Liver (tissue), 9 donors: ENCODE results near the gene UQCRH. TPM values are rescaled to one million over a fixed set of nuclear protein-coding genes. Genes with fewer than 3 reads are reported as not detected.
A peak's percentile ranks its signal among the peaks of the same experiment; 100 is the strongest.
"Not testable (repeated sequence)": the region's sequence is repeated elsewhere in the genome, so short reads cannot be mapped to it uniquely, and the experiment has no call there.

Experiments used
- DNase-seq: peaks from one replicate; pipeline ENCODE4 v3.0.0-alpha.2; 2017; ENCODE audit warnings: low spot score
- H3K27ac ChIP-seq, 2 donors: one replicate each; pipeline ENCODE4 v1.7.0; 2013; ENCODE audit warnings: inconsistent platforms in 2 of 2, low read length in 2 of 2, control low read depth in 1 of 2, low read depth in 1 of 2, mild to moderate bottlenecking in 1 of 2
- H3K27me3 ChIP-seq, 4 donors: one replicate each; pipeline versions ENCODE4 v1.6.1 to v1.7.0; 2013; ENCODE audit warnings: low read length in 3 of 4, inconsistent platforms in 1 of 4, mild to moderate bottlenecking in 1 of 4, moderate library complexity in 1 of 4; ENCODE audit not compliant: control insufficient read depth in 4 of 4, insufficient read depth in 4 of 4
- H3K36me3 ChIP-seq, 4 donors: one replicate each; pipeline versions ENCODE4 v1.6.1 to v1.7.0; 2013; ENCODE audit warnings: low read length in 3 of 4, mild to moderate bottlenecking in 3 of 4, low read depth in 1 of 4, moderate library complexity in 1 of 4; ENCODE audit not compliant: control insufficient read depth in 4 of 4, insufficient read depth in 3 of 4
- H3K4me1 ChIP-seq, 4 donors: one replicate each; pipeline versions ENCODE4 v1.6.1 to v1.7.0; 2013; ENCODE audit warnings: low read length in 3 of 4, mild to moderate bottlenecking in 3 of 4, moderate library complexity in 1 of 4; ENCODE audit not compliant: control insufficient read depth in 4 of 4, insufficient read depth in 4 of 4
- H3K4me3 ChIP-seq, 3 donors: one replicate each; pipeline versions ENCODE4 v1.6.1 to v1.7.0; 2013; ENCODE audit warnings: low read length in 3 of 3, control low read depth in 1 of 3, low read depth in 1 of 3, mild to moderate bottlenecking in 1 of 3
- H3K9ac ChIP-seq, 2 donors: one replicate each; pipeline ENCODE4 v1.7.0; 2013; ENCODE audit warnings: low read length in 2 of 2, mild to moderate bottlenecking in 2 of 2, moderate library complexity in 2 of 2, control low read depth in 1 of 2, low read depth in 1 of 2
- H3K9me3 ChIP-seq, 4 donors: one replicate each; pipeline versions ENCODE4 v1.6.1 to v1.7.0; 2013; ENCODE audit warnings: low read length in 3 of 4; ENCODE audit not compliant: control insufficient read depth in 4 of 4
- EGR1 ChIP-seq, 2 donors: IDR thresholded peaks; 2 replicates each; pipeline ENCODE4 v1.6.1; 2016 to 2018; ENCODE audit warnings: antibody characterized with exemption in 2 of 2, low read depth in 2 of 2
- FOXA1 ChIP-seq: IDR thresholded peaks from 2 replicates; pipeline ENCODE4 v1.6.1; 2016; ENCODE audit warnings: antibody characterized with exemption
- FOXA2 ChIP-seq: IDR thresholded peaks from 2 replicates; pipeline ENCODE4 v1.6.1; 2016; ENCODE audit warnings: antibody characterized with exemption
- GABPA ChIP-seq, 2 donors: IDR thresholded peaks in 1 of 2; conservative IDR thresholded peaks in 1 of 2; 2 replicates each; pipeline ENCODE4 v1.6.1; 2016; ENCODE audit warnings: antibody characterized with exemption in 2 of 2, mild to moderate bottlenecking in 1 of 2, moderate library complexity in 1 of 2
- HNF4G ChIP-seq: IDR thresholded peaks from 2 replicates; pipeline ENCODE4 v1.6.1; 2016; ENCODE audit warnings: antibody characterized with exemption
- JUND ChIP-seq, 2 donors: IDR thresholded peaks; 2 replicates each; pipeline ENCODE4 v1.6.1; 2016; ENCODE audit warnings: antibody characterized with exemption in 2 of 2
- NR2F2 ChIP-seq: IDR thresholded peaks from 2 replicates; pipeline ENCODE4 v1.6.1; 2016; ENCODE audit warnings: antibody characterized with exemption
- RAD21 ChIP-seq, 2 donors: IDR thresholded peaks; 2 replicates each; pipeline ENCODE4 v1.6.1; 2016; ENCODE audit warnings: antibody characterized with exemption in 2 of 2, mild to moderate bottlenecking in 2 of 2
- RXRA ChIP-seq, 2 donors: IDR thresholded peaks; 2 replicates each; pipeline ENCODE4 v1.6.1; 2017 to 2018; ENCODE audit warnings: antibody characterized with exemption in 2 of 2, mild to moderate bottlenecking in 1 of 2
- SP1 ChIP-seq: IDR thresholded peaks from 2 replicates; pipeline ENCODE4 v1.6.1; 2018; ENCODE audit warnings: antibody characterized with exemption, mild to moderate bottlenecking
- TAF1 ChIP-seq: conservative IDR thresholded peaks from 2 replicates; pipeline ENCODE4 v1.6.1; 2016; ENCODE audit warnings: antibody characterized with exemption, mild to moderate bottlenecking
- YY1 ChIP-seq: IDR thresholded peaks from 2 replicates; pipeline ENCODE4 v1.6.1; 2016; ENCODE audit warnings: antibody characterized with exemption, mild to moderate bottlenecking
- WGBS: extraction: QIAGEN DNeasy Blood & Tissue Kit; methylation state at CpG from one replicate; pipeline ENCODE4 v1.1.7; 2013; 5-methylcytosine and 5-hydroxymethylcytosine counted together
- polyA plus RNA-seq, 2 donors: library from polyadenylated mRNA; stranded (reverse) in 1 of 2; unstranded in 1 of 2; fragments of 200-250 nt in 1 of 2; fragments of >200 nt in 1 of 2; fragmentation: Nextera tagmentation in 1 of 2; extraction: Ambion mirVana in 1 of 2; gene quantifications; one replicate each; pipeline versions ENCODE4 v1.2.1 to v1.2.3, GENCODE V29; 2013 to 2015
- total RNA-seq, 2 donors: library from RNA; depleted of rRNA; stranded (reverse); fragments of >200 nt; gene quantifications; one replicate each; pipeline ENCODE4 v1.2.3, GENCODE V29; 2014
- TF ChIP-seq, protein P1 (sequence below): IDR thresholded peaks from 2 replicates; pipeline ENCODE4 v1.6.1; 2016; ENCODE audit warnings: antibody characterized with exemption, mild to moderate bottlenecking
- TF ChIP-seq, protein P2 (sequence below): IDR thresholded peaks from 2 replicates; pipeline ENCODE4 v1.6.1; 2016; ENCODE audit warnings: antibody characterized with exemption
- TF ChIP-seq, protein P3 (sequence below): IDR thresholded peaks from 2 replicates; pipeline ENCODE4 v1.6.1; 2016; ENCODE audit warnings: antibody characterized with exemption
- TF ChIP-seq, protein P4 (sequence below): IDR thresholded peaks from 2 replicates; pipeline ENCODE4 v1.6.1; 2016; ENCODE audit warnings: antibody characterized with exemption
- donor health status: healthy.
- donor health status: healthy.
- donor health status: healthy.
- donor health status: healthy.
- donor health status: healthy.

UQCRH gene
- total and polyA plus RNA-seq, 4 donors = 158 to 220 (median 201) TPM

DNA sequence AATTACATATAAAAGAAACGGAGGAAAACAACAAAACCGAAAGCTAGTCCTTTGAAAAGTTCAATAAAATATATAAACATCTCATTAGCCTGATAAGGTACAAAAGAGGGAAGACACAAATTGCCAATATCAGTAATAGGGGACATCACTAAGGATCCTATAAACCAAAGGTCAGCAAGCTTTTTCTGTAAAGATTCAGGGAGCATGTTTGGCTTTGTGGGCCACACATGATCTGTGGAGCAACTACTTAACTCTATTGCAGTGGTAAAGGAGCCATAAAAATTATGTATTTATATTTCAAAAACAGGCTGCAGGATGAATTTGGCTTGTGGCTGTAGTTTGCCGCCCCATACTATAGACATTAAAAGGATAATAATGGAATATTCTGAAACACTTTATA is 31.6 kb downstream of the UQCRH start:
- Histone ChIP-seq H3K9me3 (no peaks in the 10 kb centered on the region), H3K27me3 (no peaks in the 10 kb centered on the region), H3K27ac (no peak overlapping the region), H3K36me3 (no peaks in the 10 kb centered on the region), H3K4me1 (peaks cover 0 to 4% (median 3%) of the 10 kb centered on the region in 4 donors), H3K4me3 (no peak overlapping the region), H3K9ac (no peak overlapping the region)
- TF ChIP-seq FOXA1 (no peak), GABPA (IDR thresholded peaks at IDR 0.05 in 1 of 2, conservative IDR thresholded peaks at IDR 0.05 in 1 of 2) (no peak), SP1 (no peak), RAD21 (IDR thresholded peaks at IDR 0.05) (no peak), EGR1 (IDR thresholded peaks at IDR 0.05; ENCODE audit: low read depth in 2 of 2) (no peak), HNF4G (no peak)
- TF ChIP-seq, protein P1, sequence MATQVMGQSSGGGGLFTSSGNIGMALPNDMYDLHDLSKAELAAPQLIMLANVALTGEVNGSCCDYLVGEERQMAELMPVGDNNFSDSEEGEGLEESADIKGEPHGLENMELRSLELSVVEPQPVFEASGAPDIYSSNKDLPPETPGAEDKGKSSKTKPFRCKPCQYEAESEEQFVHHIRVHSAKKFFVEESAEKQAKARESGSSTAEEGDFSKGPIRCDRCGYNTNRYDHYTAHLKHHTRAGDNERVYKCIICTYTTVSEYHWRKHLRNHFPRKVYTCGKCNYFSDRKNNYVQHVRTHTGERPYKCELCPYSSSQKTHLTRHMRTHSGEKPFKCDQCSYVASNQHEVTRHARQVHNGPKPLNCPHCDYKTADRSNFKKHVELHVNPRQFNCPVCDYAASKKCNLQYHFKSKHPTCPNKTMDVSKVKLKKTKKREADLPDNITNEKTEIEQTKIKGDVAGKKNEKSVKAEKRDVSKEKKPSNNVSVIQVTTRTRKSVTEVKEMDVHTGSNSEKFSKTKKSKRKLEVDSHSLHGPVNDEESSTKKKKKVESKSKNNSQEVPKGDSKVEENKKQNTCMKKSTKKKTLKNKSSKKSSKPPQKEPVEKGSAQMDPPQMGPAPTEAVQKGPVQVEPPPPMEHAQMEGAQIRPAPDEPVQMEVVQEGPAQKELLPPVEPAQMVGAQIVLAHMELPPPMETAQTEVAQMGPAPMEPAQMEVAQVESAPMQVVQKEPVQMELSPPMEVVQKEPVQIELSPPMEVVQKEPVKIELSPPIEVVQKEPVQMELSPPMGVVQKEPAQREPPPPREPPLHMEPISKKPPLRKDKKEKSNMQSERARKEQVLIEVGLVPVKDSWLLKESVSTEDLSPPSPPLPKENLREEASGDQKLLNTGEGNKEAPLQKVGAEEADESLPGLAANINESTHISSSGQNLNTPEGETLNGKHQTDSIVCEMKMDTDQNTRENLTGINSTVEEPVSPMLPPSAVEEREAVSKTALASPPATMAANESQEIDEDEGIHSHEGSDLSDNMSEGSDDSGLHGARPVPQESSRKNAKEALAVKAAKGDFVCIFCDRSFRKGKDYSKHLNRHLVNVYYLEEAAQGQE = no peak
- TF ChIP-seq, protein P2, sequence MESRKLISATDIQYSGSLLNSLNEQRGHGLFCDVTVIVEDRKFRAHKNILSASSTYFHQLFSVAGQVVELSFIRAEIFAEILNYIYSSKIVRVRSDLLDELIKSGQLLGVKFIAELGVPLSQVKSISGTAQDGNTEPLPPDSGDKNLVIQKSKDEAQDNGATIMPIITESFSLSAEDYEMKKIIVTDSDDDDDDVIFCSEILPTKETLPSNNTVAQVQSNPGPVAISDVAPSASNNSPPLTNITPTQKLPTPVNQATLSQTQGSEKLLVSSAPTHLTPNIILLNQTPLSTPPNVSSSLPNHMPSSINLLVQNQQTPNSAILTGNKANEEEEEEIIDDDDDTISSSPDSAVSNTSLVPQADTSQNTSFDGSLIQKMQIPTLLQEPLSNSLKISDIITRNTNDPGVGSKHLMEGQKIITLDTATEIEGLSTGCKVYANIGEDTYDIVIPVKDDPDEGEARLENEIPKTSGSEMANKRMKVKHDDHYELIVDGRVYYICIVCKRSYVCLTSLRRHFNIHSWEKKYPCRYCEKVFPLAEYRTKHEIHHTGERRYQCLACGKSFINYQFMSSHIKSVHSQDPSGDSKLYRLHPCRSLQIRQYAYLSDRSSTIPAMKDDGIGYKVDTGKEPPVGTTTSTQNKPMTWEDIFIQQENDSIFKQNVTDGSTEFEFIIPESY = no peak
- TF ChIP-seq, protein P3, sequence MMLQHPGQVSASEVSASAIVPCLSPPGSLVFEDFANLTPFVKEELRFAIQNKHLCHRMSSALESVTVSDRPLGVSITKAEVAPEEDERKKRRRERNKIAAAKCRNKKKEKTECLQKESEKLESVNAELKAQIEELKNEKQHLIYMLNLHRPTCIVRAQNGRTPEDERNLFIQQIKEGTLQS = no peak
- TF ChIP-seq, protein P4, sequence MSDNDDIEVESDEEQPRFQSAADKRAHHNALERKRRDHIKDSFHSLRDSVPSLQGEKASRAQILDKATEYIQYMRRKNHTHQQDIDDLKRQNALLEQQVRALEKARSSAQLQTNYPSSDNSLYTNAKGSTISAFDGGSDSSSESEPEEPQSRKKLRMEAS = no peak
- DNase-seq = no peak
- 91% methylated on average over 3 of the region's 3 CpGs for WGBS

DNA sequence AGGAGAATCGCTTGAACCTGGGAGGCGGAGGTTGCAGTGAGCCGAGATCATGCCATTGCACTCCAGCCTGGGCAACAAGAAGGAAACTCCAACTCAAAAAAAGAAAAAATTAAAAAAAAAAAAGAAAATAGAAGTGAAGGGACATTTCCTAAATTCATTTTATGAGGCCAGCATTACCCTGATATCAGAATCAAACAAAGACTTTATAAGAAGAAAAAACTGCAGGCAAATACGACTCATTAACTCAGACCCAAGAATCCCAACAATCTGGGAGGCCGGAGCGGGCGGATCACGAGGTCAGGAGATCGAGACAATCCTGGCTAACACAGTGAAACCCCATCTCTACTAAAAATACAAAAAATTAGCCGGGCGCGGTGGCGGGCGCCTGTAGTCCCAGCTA is 33.9 kb downstream of the UQCRH start:
- not testable (repeated sequence) for H3K4me3 ChIP-seq, DNase-seq, H3K36me3 ChIP-seq, H3K27me3 ChIP-seq, H3K9ac ChIP-seq, H3K9me3 ChIP-seq, H3K27ac ChIP-seq
- WGBS = 96% methylated on average over 9 of the region's 14 CpGs
- peaks cover 0 to 12% (median 9%) of the 10 kb centered on the region in 4 donors for H3K4me1 ChIP-seq

DNA sequence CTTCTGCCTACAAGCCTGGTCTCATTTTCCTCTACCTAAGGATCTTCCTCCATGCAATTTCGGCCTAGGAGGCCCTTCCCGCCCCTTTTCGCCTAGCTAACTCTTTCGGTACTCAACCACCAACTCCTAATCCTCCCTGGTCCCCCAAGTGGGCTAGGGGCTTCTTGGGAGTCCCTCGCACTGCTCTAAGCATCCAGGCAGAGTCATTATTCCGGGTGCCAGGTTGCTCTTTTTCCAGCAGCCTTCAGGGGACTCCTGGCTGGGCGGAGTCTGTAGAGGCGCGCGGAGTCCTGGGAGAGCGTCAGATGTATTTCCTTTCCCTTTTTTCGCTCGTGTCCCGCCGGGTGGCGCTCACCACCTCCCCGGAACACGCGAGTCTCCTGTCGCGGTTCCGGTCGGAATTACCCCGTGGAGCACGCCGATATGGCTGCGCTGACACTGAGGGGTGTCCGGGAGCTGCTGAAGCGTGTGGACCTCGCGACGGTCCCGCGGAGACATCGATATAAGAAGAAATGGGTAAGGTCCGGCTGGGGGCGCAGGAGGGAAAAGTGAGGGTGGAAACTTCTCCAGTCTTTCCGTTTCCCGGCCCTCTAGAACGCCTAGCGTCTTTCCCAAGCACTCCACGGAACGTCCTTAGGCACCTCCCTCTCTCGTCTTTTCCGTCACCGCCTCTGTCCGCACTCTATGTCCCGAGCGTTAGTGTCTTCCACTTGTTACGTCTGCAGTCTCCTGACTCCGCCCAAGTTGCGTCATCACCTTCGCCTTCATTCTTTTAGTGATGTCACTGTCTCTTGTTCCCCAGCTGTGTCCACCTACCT is 37.1 kb downstream of the UQCRH start, which contains the start of gene NSUN4:
TSS of gene NSUN4 (plus strand) at position 404 of the 818 bp plus-strand sequence. CDS start at position 424, 20 bp downstream.
- peak; percentile 85 for DNase-seq
- Histone ChIP-seq H3K27me3 (no peaks in the 10 kb centered on the region), H3K9me3 (no peaks in the 10 kb centered on the region), H3K9ac (peak within 1 kb of the TSS; percentile 87 to 95), H3K27ac (peak within 1 kb of the TSS; percentile 85 to 92), H3K4me3 (peak within 1 kb of the TSS; percentile 62 to 81 (median 64)), H3K36me3 (peaks cover 2 to 13% (median 6%) of the 10 kb centered on the region in 4 donors), H3K4me1 (peaks cover 0 to 12% (median 9%) of the 10 kb centered on the region in 4 donors)
- under 1% methylated on average over 53 of the region's 53 CpGs for WGBS
- TF ChIP-seq, protein P1 = peak; percentile 73
- TF ChIP-seq JUND (IDR thresholded peaks at IDR 0.05) (peak; percentile 7 to 36), SP1 (peak; percentile 65), EGR1 (IDR thresholded peaks at IDR 0.05; ENCODE audit: low read depth in 2 of 2) (no peak), TAF1 (peak; percentile 78), RAD21 (IDR thresholded peaks at IDR 0.05) (peak; percentile 45 to 49), YY1 (peak; percentile 92), FOXA2 (no peak), FOXA1 (no peak), RXRA (IDR thresholded peaks at IDR 0.05) (peak in 1 of 2 donors; percentile 55), HNF4G (no peak), NR2F2 (peak; percentile 43)
- TF ChIP-seq, protein P3 = peak; percentile 83
